Measurements from ENCODE around the gene PSMD3. TPM values are rescaled to one million over a fixed set of nuclear protein-coding genes. Genes with fewer than 3 reads are reported as not detected.

The PSMD3 gene
- total and polyA plus RNA-seq, 2 of the 4 experiments (the other 2 are of a cell fraction), result 123 to 155 TPM

DNA sequence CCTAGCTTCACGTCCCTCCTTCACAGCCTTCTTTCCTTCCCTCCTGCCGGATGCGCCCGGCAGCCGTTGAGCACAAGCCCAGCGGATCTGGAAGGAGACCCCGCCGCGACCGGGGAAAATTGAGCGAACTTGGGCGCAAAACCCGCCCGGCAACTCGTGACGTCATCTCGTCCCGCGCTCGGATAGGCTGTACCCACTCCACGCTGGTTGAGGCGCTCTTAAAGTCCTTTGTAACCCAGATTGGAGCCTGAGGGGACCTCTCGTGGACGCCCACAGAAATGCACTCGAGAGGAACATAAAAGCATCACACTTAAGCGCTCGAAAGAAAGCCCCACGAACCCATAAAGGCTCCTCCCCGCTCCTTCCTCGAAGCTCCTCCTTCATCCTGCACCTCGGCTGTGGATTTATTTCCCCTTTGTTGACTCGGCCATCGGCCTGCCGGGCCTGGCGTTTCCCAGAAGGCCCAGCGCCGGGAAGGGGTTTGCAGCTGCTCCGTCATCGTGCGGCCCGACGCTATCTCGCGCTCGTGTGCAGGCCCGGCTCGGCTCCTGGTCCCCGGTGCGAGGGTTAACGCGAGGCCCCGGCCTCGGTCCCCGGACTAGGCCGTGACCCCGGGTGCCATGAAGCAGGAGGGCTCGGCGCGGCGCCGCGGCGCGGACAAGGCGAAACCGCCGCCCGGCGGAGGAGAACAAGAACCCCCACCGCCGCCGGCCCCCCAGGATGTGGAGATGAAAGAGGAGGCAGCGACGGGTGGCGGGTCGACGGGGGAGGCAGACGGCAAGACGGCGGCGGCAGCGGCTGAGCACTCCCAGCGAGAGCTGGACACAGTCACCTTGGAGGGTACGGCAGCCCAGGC is at the start of gene PSMD3 (continued):
- TF ChIP-seq CEBPB (IDR thresholded peaks at IDR 0.05; ENCODE audit: low read depth, low read length) (no peak), MAZ (IDR thresholded peaks at IDR 0.05; ENCODE audit: borderline replicate concordance, low read depth, low read length) (peak; percentile 69)
- TF ChIP-seq, protein P1, sequence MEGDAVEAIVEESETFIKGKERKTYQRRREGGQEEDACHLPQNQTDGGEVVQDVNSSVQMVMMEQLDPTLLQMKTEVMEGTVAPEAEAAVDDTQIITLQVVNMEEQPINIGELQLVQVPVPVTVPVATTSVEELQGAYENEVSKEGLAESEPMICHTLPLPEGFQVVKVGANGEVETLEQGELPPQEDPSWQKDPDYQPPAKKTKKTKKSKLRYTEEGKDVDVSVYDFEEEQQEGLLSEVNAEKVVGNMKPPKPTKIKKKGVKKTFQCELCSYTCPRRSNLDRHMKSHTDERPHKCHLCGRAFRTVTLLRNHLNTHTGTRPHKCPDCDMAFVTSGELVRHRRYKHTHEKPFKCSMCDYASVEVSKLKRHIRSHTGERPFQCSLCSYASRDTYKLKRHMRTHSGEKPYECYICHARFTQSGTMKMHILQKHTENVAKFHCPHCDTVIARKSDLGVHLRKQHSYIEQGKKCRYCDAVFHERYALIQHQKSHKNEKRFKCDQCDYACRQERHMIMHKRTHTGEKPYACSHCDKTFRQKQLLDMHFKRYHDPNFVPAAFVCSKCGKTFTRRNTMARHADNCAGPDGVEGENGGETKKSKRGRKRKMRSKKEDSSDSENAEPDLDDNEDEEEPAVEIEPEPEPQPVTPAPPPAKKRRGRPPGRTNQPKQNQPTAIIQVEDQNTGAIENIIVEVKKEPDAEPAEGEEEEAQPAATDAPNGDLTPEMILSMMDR (conservative IDR thresholded peaks at IDR 0.05; ENCODE audit: low read depth, low read length), result peak; percentile 98

DNA sequence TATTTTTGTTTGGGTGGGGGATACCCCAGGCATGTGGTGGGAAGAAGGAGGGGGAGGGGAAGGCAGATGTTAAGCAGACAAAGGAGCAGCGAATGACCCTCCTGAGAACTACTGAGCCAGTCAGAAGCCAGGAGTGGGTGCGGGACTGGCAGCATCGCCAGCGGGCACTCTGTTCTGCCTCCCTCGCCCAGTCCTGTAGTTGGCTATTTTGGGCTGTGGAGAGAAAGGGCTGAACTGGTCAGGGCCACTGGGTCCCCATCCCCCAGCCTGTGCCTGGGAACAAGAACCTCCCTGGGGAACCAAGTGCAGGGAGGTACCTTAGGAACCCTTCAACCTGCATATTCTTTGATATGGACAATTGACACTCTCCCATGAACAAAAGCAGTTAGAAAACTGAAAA is 46.7 kb upstream of the PSMD3 start:
- no peak overlapping the region for H2BK20ac ChIP-seq (ENCODE audit: low read depth, low read length)
- H4K20me1 ChIP-seq (ENCODE audit: insufficient read depth, low read length), result peaks cover 6% of the 10 kb centered on the region
- H4K5ac ChIP-seq (ENCODE audit: low read depth, low read length), result no peak overlapping the region
- ATAC-seq (ENCODE audit: low read depth), result no peak
- peak overlapping the region; percentile 43; the same call in 1 of the 2 replicates for H2AK5ac ChIP-seq (ENCODE audit: low read depth, low read length)
- no peak overlapping the region for H3K23ac ChIP-seq (ENCODE audit: low read depth, low read length)
- no peak overlapping the region for H3K9ac ChIP-seq (ENCODE audit: low read depth, low read length)
- no peak overlapping the region for H3K14ac ChIP-seq (replicated peaks; ENCODE audit: low read depth, low read length)
- H3K18ac ChIP-seq (ENCODE audit: low read depth, low read length), result no peak overlapping the region
- ChIA-PET POLR2A (ENCODE audit: unreplicated experiment) (no interaction called here), CTCF (no interaction called here)
- H3K9me1 ChIP-seq (ENCODE audit: insufficient read depth, low read length), result peaks cover 9% of the 10 kb centered on the region
- no peak overlapping the region for H3K4me2 ChIP-seq (ENCODE audit: low read depth, low read length)
- no peak overlapping the region for H2BK5ac ChIP-seq (ENCODE audit: low read depth, low read length, poor library complexity, severe bottlenecking)
- intact Hi-C loops (cut with micrococcal nuclease) (no loop called here), dilution Hi-C loops (cut with HindIII; ENCODE audit: low sequenced_read_pairs, unreplicated experiment) (no loop called here), in situ Hi-C loops (cut with MboI; ENCODE audit: low sequenced_read_pairs) (no loop called here)
- no peak overlapping the region for H3K4me3 ChIP-seq (ENCODE audit: insufficient read depth, low read depth, low read length)
- no peak overlapping the region for H2AFZ ChIP-seq (replicated peaks; ENCODE audit: low read length, poor library complexity)
- H4K8ac ChIP-seq (ENCODE audit: low read depth in 2 of 2, low read length in 2 of 2), result no peak overlapping the region
- H3K9me3 ChIP-seq (ENCODE audit: control insufficient read depth, insufficient read depth, low read length), result no peaks in the 10 kb centered on the region
- no peaks in the 10 kb centered on the region for H3K79me1 ChIP-seq (ENCODE audit: low read depth in 1 of 2, low read length in 2 of 2)
- no CpG with 5 or more reads among the region's 5 CpGs for WGBS, 2 experiments (ENCODE audit: extremely low coverage in 2 of 2, insufficient read length in 1 of 2)
- no peaks in the 10 kb centered on the region for H3K27me3 ChIP-seq (ENCODE audit: control insufficient read depth, insufficient read depth, low read length)
- H3K56ac ChIP-seq (ENCODE audit: extremely low read depth, insufficient read depth, low read length), result no peak overlapping the region
- no TSS peak for BruUV-seq (replicated peaks)
- DNase-seq, result no peak
- no peak overlapping the region for H2AK9ac ChIP-seq (replicated peaks; ENCODE audit: low read depth, low read length, poor library complexity)
- no peak overlapping the region for H2BK120ac ChIP-seq (ENCODE audit: low read depth, low read length)
- H3K36me3 ChIP-seq (ENCODE audit: control insufficient read depth, insufficient read depth, low read length), result no peaks in the 10 kb centered on the region
- no peak overlapping the region for H3K4ac ChIP-seq (ENCODE audit: low read depth, low read length)
- H3K4me1 ChIP-seq (ENCODE audit: control insufficient read depth, insufficient read depth, low read length), result peaks cover 13% of the 10 kb centered on the region
- no peak overlapping the region for H4K91ac ChIP-seq (ENCODE audit: insufficient read depth, low read depth, low read length)
- no peak overlapping the region for H3K27ac ChIP-seq (ENCODE audit: insufficient read depth, low read length)
- H2BK15ac ChIP-seq (ENCODE audit: low read depth, low read length), result no peak overlapping the region
- no peak for TF ChIP-seq RCOR1 (IDR thresholded peaks at IDR 0.05; ENCODE audit: insufficient replicate concordance, low read length)
- no peak for TF ChIP-seq FOS (IDR thresholded peaks at IDR 0.05; ENCODE audit: low read depth, low read length)
- TF ChIP-seq MAFK (IDR thresholded peaks at IDR 0.05; ENCODE audit: low read depth, low read length), result no peak
- TF ChIP-seq CHD1 (IDR thresholded peaks at IDR 0.05; ENCODE audit: low read depth, low read length), result no peak
- TF ChIP-seq CEBPB (IDR thresholded peaks at IDR 0.05; ENCODE audit: low read depth, low read length), result no peak
- TF ChIP-seq, protein P1 (conservative IDR thresholded peaks at IDR 0.05; ENCODE audit: low read depth, low read length), result no peak
- no peak for TF ChIP-seq SMC3 (IDR thresholded peaks at IDR 0.05; ENCODE audit: low read depth, low read length)
- TF ChIP-seq BHLHE40 (IDR thresholded peaks at IDR 0.05; ENCODE audit: low read depth, low read length), result no peak
- TF ChIP-seq RFX5 (IDR thresholded peaks at IDR 0.05; ENCODE audit: low read depth, low read length), result no peak
- TF ChIP-seq MAZ (IDR thresholded peaks at IDR 0.05; ENCODE audit: borderline replicate concordance, low read depth, low read length), result no peak
- no peak for TF ChIP-seq POLR2A (IDR thresholded peaks at IDR 0.05; ENCODE audit: low read depth, low read length)
